Measurements from ENCODE around the gene ANXA9. TPM values are rescaled to one million over a fixed set of nuclear protein-coding genes. Genes with fewer than 3 reads are reported as not detected.

The ANXA9 gene
- total and polyA plus RNA-seq, 2 of the 4 experiments (the other 2 are of a cell fraction) = 0.21 to 0.36 TPM

DNA sequence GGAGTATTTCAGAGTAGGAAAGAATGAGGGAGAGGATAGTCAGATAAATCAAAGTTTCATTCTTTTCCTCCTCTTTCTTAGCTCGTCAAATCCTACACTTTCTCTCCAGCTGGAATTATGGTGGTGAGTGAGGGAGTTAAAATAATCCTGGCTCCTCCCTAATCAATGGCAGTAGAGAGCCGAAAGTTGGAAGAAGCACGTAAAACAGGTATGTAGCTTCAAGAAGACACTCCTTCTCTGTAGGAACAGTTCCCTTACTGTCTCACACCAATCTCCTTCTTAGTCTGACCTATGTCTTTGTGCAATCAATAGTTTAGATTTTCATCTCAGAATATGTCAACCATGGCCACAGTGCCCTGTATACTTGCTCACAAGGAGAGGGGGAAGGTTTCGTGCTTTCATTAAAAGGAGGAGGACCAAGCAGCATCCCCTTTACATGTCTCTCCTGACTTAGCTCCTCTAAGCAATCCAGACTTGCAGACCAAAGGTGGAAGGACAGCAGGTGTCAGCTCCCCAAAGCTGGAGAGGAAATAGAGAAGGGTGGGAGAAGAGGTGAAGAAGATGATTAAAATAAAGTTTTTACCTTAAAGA, 23.7 kb downstream of the ANXA9 start:
- H3K27me3 ChIP-seq (ENCODE audit: control insufficient read depth, insufficient read depth, low read length) = no peaks in the 10 kb centered on the region
- peak overlapping the region; percentile 88 for H3K9ac ChIP-seq (ENCODE audit: low read depth, low read length)
- H4K8ac ChIP-seq (ENCODE audit: low read depth in 2 of 2, low read length in 2 of 2) = peak overlapping the region; percentile 57 to 81
- peaks cover 8% of the 10 kb centered on the region for H3K4me1 ChIP-seq (ENCODE audit: control insufficient read depth, insufficient read depth, low read length)
- ChIA-PET CTCF (interaction anchor here (0.5 to 2.3 kb wide), 7 partner anchors 9 to 628 kb away, joined by 3 to 24 read pairs (median 6); partner anchors contain the start of gene ANXA9), POLR2A (ENCODE audit: unreplicated experiment) (interaction anchor here (1.0 kb wide), 1 partner anchor 42 kb away, joined by 4 read pairs; the partner anchor contains the start of gene C1orf56)
- TF ChIP-seq RFX5 (IDR thresholded peaks at IDR 0.05; ENCODE audit: low read depth, low read length) = no peak
- no peak for TF ChIP-seq NFE2L2 (IDR thresholded peaks at IDR 0.05; ENCODE audit: low read depth, low read length)
- no peak for TF ChIP-seq POLR2A (IDR thresholded peaks at IDR 0.05; ENCODE audit: low read depth, low read length)
- no peak for TF ChIP-seq BHLHE40 (IDR thresholded peaks at IDR 0.05; ENCODE audit: low read depth, low read length)
- no peak for TF ChIP-seq SMC3 (IDR thresholded peaks at IDR 0.05; ENCODE audit: low read depth, low read length)
- TF ChIP-seq RAD21 (IDR thresholded peaks at IDR 0.05; ENCODE audit: low read length) = no peak
- TF ChIP-seq RCOR1 (IDR thresholded peaks at IDR 0.05; ENCODE audit: insufficient replicate concordance, low read length) = no peak
- TF ChIP-seq, protein P1, sequence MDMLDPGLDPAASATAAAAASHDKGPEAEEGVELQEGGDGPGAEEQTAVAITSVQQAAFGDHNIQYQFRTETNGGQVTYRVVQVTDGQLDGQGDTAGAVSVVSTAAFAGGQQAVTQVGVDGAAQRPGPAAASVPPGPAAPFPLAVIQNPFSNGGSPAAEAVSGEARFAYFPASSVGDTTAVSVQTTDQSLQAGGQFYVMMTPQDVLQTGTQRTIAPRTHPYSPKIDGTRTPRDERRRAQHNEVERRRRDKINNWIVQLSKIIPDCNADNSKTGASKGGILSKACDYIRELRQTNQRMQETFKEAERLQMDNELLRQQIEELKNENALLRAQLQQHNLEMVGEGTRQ (IDR thresholded peaks at IDR 0.05; ENCODE audit: low read depth, low read length) = no peak
- no peak for TF ChIP-seq MXI1 (IDR thresholded peaks at IDR 0.05; ENCODE audit: borderline replicate concordance, low read depth, low read length)
- TF ChIP-seq, protein P2, sequence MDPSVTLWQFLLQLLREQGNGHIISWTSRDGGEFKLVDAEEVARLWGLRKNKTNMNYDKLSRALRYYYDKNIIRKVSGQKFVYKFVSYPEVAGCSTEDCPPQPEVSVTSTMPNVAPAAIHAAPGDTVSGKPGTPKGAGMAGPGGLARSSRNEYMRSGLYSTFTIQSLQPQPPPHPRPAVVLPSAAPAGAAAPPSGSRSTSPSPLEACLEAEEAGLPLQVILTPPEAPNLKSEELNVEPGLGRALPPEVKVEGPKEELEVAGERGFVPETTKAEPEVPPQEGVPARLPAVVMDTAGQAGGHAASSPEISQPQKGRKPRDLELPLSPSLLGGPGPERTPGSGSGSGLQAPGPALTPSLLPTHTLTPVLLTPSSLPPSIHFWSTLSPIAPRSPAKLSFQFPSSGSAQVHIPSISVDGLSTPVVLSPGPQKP (IDR thresholded peaks at IDR 0.05; ENCODE audit: borderline replicate concordance, low read depth, low read length) = no peak
- TF ChIP-seq, protein P3, sequence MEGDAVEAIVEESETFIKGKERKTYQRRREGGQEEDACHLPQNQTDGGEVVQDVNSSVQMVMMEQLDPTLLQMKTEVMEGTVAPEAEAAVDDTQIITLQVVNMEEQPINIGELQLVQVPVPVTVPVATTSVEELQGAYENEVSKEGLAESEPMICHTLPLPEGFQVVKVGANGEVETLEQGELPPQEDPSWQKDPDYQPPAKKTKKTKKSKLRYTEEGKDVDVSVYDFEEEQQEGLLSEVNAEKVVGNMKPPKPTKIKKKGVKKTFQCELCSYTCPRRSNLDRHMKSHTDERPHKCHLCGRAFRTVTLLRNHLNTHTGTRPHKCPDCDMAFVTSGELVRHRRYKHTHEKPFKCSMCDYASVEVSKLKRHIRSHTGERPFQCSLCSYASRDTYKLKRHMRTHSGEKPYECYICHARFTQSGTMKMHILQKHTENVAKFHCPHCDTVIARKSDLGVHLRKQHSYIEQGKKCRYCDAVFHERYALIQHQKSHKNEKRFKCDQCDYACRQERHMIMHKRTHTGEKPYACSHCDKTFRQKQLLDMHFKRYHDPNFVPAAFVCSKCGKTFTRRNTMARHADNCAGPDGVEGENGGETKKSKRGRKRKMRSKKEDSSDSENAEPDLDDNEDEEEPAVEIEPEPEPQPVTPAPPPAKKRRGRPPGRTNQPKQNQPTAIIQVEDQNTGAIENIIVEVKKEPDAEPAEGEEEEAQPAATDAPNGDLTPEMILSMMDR (conservative IDR thresholded peaks at IDR 0.05; ENCODE audit: low read depth, low read length) = no peak
- TF ChIP-seq FOS (IDR thresholded peaks at IDR 0.05; ENCODE audit: low read depth, low read length) = no peak
- H3K4ac ChIP-seq (ENCODE audit: low read depth, low read length) = peak overlapping the region; percentile 82
- WGBS, 2 experiments (ENCODE audit: extremely low coverage in 2 of 2, insufficient read length in 1 of 2) = no CpG with 5 or more reads among the region's 4 CpGs
- no TSS peak for BruUV-seq (replicated peaks)
- H2BK120ac ChIP-seq (ENCODE audit: low read depth, low read length) = peak overlapping the region; percentile 82; the same call in 1 of the 2 replicates
- peak overlapping the region; percentile 70; the same call in 1 of the 2 replicates for H4K5ac ChIP-seq (ENCODE audit: low read depth, low read length)
- peak overlapping the region; percentile 47 for H3K4me3 ChIP-seq (ENCODE audit: insufficient read depth, low read depth, low read length)
- H3K27ac ChIP-seq (ENCODE audit: insufficient read depth, low read length) = peak overlapping the region; percentile 80
- no peak overlapping the region for H2BK20ac ChIP-seq (ENCODE audit: low read depth, low read length)
- H3K4me2 ChIP-seq (ENCODE audit: low read depth, low read length) = peak overlapping the region; percentile 79
- no peaks in the 10 kb centered on the region for H4K20me1 ChIP-seq (ENCODE audit: insufficient read depth, low read length)
- no peak overlapping the region for H3K56ac ChIP-seq (ENCODE audit: extremely low read depth, insufficient read depth, low read length)
- no peak for ATAC-seq (ENCODE audit: low read depth)
- dilution Hi-C loops (cut with HindIII; ENCODE audit: low sequenced_read_pairs, unreplicated experiment) (no loop called here), intact Hi-C loops (cut with micrococcal nuclease) (loop anchor here (5.0 to 10.0 kb wide), 2 partner anchors 56 to 441 kb away; partner anchors contain the start of gene MLLT11), in situ Hi-C loops (cut with MboI; ENCODE audit: low sequenced_read_pairs) (no loop called here)
- no peak overlapping the region; the same call in 1 of the 3 replicates for H2BK15ac ChIP-seq (ENCODE audit: low read depth, low read length)
- peak overlapping the region; percentile 87 for H3K14ac ChIP-seq (replicated peaks; ENCODE audit: low read depth, low read length)
- H2AK9ac ChIP-seq (replicated peaks; ENCODE audit: low read depth, low read length, poor library complexity) = peak overlapping the region; percentile 82
- peaks cover 11 to 40% of the 10 kb centered on the region in 2 experiments for H3K79me1 ChIP-seq (ENCODE audit: low read depth in 1 of 2, low read length in 2 of 2)
- peak overlapping the region; percentile 37; the same call in 1 of the 2 replicates for H2AK5ac ChIP-seq (ENCODE audit: low read depth, low read length)
- DNase-seq = no peak
- H3K9me1 ChIP-seq (ENCODE audit: insufficient read depth, low read length) = peaks cover 11% of the 10 kb centered on the region
- peak overlapping the region; percentile 76 for H4K91ac ChIP-seq (ENCODE audit: insufficient read depth, low read depth, low read length)
- H3K18ac ChIP-seq (ENCODE audit: low read depth, low read length) = peak overlapping the region; percentile 62
- H3K9me3 ChIP-seq (ENCODE audit: control insufficient read depth, insufficient read depth, low read length) = no peaks in the 10 kb centered on the region
- H2BK5ac ChIP-seq (ENCODE audit: low read depth, low read length, poor library complexity, severe bottlenecking) = peak overlapping the region; percentile 75
- peak overlapping the region; percentile 83; the same call in 1 of the 2 replicates for H3K23ac ChIP-seq (ENCODE audit: low read depth, low read length)
- H2AFZ ChIP-seq (replicated peaks; ENCODE audit: low read length, poor library complexity) = peak overlapping the region; percentile 93
- H3K36me3 ChIP-seq (ENCODE audit: control insufficient read depth, insufficient read depth, low read length) = peaks cover 9% of the 10 kb centered on the region; the same call in 1 of the 2 replicates

Data from IMR-90 (cell line).